ENCODE data around the gene CTLA4. TPM values are rescaled to one million over a fixed set of nuclear protein-coding genes. Genes with fewer than 3 reads are reported as not detected.
"Not testable (repeated sequence)": the region's sequence is repeated elsewhere in the genome, so short reads cannot be mapped to it uniquely, and the experiment has no call there.

The CTLA4 gene
- total and polyA plus RNA-seq, 9 donors = 0.14 to 1.1 (median 0.41) TPM; not detected in 5

DNA sequence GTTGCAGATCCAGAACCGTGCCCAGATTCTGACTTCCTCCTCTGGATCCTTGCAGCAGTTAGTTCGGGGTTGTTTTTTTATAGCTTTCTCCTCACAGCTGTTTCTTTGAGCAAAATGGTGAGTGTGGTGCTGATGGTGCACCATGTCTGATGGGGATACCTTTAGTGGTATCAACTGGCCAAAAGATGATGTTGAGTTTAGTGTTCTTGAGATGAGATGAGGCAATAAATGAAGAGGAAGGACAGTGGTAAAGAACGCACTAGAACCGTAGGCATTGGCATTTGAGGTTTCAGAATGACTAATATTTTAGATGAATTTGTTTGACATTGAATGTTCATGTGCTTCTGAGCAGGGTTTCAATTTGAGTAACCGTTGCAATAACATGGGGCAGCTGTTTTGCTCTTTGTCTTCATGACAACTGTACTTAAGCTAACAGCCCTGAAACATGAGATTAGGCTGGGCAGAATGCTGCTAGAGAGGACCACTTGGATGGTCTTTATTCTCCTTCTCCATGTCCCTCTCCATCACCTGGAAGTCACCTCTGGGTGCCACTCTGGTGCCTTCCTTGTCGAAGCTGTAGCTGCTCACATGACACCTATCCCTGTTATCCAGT, 3.9 kb downstream of the CTLA4 start:
- Histone ChIP-seq H3K36me3 (ENCODE audit: control insufficient read depth, insufficient read depth, low read length) (no peaks in the 10 kb centered on the region), H3K27ac (ENCODE audit: low read length) (no peak overlapping the region)

DNA sequence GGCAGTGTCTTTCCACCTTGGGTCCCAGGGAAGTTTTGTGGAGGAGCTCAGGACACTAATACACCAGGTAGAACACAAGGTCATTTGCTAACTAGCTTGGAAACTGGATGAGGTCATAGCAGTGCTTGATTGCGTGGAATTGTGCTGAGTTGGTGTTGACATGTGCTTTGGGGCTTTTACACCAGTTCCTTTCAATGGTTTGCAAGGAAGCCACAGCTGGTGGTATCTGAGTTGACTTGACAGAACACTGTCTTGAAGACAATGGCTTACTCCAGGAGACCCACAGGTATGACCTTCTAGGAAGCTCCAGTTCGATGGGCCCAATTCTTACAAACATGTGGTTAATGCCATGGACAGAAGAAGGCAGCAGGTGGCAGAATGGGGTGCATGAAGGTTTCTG, 5.9 kb downstream of the CTLA4 start:
- H3K27me3 ChIP-seq (ENCODE audit: control insufficient read depth, insufficient read depth, low read length) = no peaks in the 10 kb centered on the region
- no peak overlapping the region for H3K4me3 ChIP-seq (ENCODE audit: low read length)
- peaks cover 2% of the 10 kb centered on the region for H3K4me1 ChIP-seq (ENCODE audit: control insufficient read depth, insufficient read depth, low read length)
- DNase-seq = no peak
- H3K27ac ChIP-seq (ENCODE audit: low read length) = no peak overlapping the region
- no peaks in the 10 kb centered on the region for H3K9me3 ChIP-seq (replicated peaks; ENCODE audit: control insufficient read depth, low read depth, low read length)
- no peaks in the 10 kb centered on the region for H3K36me3 ChIP-seq (ENCODE audit: control insufficient read depth, insufficient read depth, low read length)
- 78% methylated on average over 1 of the region's 2 CpGs for WGBS (ENCODE audit: insufficient coverage)

More for the DNA sequence above, 3.9 kb downstream of the CTLA4 start:
- Histone ChIP-seq H3K4me3 (ENCODE audit: low read length) (no peak overlapping the region), H3K4me1 (ENCODE audit: control insufficient read depth, insufficient read depth, low read length) (peaks cover 2% of the 10 kb centered on the region), H3K9me3 (replicated peaks; ENCODE audit: control insufficient read depth, low read depth, low read length) (no peaks in the 10 kb centered on the region), H3K27me3 (ENCODE audit: control insufficient read depth, insufficient read depth, low read length) (no peaks in the 10 kb centered on the region)
- 74% methylated on average over 4 of the region's 6 CpGs for WGBS (ENCODE audit: insufficient coverage)
- peak; percentile 30 for DNase-seq

DNA sequence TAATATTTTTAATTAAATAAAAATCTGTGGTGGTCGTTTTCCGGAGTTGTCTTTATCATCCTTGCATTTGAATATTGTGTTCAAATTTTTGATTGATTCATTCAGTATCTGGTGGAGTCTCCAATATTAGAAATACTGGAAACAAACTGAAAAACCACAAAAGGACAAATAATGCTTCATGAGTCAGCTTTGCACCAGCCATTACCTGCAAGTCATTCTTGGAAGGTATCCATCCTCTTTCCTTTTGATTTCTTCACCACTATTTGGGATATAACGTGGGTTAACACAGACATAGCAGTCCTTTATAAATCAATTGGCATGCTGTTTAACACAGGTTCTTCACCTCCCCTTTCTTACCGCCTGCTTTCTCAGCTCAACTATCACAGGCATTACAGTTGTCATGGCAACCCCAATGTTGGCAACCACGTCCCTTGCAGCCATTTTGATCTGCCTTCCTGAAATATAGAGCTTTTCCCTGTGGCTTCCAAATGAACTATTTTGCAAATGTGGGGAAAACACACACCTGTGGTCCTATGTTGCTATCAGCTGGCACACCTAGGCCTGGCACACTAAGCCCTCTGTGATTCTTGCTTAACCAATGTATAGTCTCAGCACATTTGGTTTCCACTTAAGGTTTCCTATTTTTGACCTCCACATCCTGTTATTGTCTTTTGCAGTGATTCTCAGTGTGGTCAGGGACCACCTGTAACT, 6.5 kb downstream of the CTLA4 start:
- no peaks in the 10 kb centered on the region for H3K36me3 ChIP-seq (ENCODE audit: control insufficient read depth, insufficient read depth, low read length)
- no peaks in the 10 kb centered on the region for H3K27me3 ChIP-seq (ENCODE audit: control insufficient read depth, insufficient read depth, low read length)
- DNase-seq = no peak
- 71% methylated on average over 1 of the region's 5 CpGs for WGBS (ENCODE audit: insufficient coverage)
- no peak overlapping the region for H3K27ac ChIP-seq (ENCODE audit: low read length)
- no peaks in the 10 kb centered on the region for H3K9me3 ChIP-seq (replicated peaks; ENCODE audit: control insufficient read depth, low read depth, low read length)
- H3K4me3 ChIP-seq (ENCODE audit: low read length) = no peak overlapping the region
- peaks cover 2% of the 10 kb centered on the region for H3K4me1 ChIP-seq (ENCODE audit: control insufficient read depth, insufficient read depth, low read length)

DNA sequence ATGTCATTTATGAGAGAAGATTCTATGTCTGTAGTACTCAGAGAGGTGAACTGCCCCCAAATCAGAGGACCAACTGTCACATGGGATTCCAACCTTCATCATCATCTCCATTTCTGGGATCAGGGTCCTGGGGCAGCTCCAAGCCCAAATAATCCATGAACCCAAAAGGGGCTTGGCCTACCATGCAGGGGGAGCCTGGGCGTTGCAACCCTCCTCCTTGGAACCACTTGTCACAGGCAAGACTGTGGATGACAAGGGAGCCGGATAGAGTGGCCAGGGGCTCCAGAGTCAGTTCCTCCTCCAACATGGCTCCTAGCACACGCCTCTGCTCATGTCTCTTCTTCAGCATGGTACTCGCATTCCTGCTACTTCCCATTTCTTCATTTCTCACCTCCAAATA, 7.9 kb downstream of the CTLA4 start:
- Histone ChIP-seq H3K4me1 (ENCODE audit: control insufficient read depth, insufficient read depth, low read length) (no peaks in the 10 kb centered on the region), H3K27me3 (ENCODE audit: control insufficient read depth, insufficient read depth, low read length) (no peaks in the 10 kb centered on the region), H3K9me3 (replicated peaks; ENCODE audit: control insufficient read depth, low read depth, low read length) (no peaks in the 10 kb centered on the region), H3K4me3 (ENCODE audit: low read length) (no peak overlapping the region), H3K27ac (ENCODE audit: low read length) (no peak overlapping the region), H3K36me3 (ENCODE audit: control insufficient read depth, insufficient read depth, low read length) (no peaks in the 10 kb centered on the region)
- no peak for DNase-seq
- 92% methylated on average over 4 of the region's 4 CpGs for WGBS (ENCODE audit: insufficient coverage)

DNA sequence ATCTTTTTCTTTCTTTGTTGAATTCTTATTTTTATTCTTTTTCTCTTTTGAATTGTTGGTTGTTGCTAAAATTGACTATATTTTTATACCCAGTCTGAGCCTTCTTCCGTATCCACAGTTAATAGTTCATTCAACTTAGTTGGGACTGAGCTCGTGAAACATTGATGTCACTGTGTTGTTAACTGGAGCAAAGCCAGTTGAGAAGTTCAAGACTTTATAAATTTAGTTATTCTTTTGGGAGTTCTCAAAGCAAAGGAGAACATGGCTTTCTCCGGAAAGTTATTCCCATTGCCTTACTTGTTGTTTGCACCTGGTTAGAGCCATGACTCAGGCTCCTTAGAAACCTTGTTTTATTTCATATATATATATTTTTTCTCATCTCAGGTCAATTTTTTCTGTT, 8.8 kb downstream of the CTLA4 start:
- no CpG with 5 or more reads among the region's 3 CpGs for WGBS (ENCODE audit: insufficient coverage)
- Histone ChIP-seq H3K27ac (ENCODE audit: low read length) (no peak overlapping the region), H3K36me3 (ENCODE audit: control insufficient read depth, insufficient read depth, low read length) (no peaks in the 10 kb centered on the region), H3K9me3 (replicated peaks; ENCODE audit: control insufficient read depth, low read depth, low read length) (no peaks in the 10 kb centered on the region), H3K27me3 (ENCODE audit: control insufficient read depth, insufficient read depth, low read length) (no peaks in the 10 kb centered on the region), H3K4me1 (ENCODE audit: control insufficient read depth, insufficient read depth, low read length) (no peaks in the 10 kb centered on the region), H3K4me3 (ENCODE audit: low read length) (no peak overlapping the region)
- DNase-seq = peak; percentile 82

DNA sequence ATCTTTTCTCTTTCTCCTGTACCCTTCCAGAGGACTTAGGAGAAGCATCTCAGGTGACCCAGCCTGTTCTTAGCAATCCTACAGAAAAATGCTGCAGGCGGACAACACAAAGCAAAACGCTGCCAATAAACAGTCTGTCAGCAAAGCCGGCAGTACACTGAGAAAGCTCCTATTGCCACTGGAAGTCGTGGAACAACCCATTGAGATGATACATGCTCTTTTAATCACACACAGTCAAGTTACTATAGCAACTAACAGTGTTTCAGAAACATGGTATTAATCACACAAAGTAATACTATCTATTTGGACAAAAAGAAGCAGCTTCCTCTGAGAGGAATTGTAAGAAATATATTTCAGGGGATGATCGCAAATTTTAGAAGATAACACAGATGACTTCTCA, 10.5 kb downstream of the CTLA4 start:
- 12% methylated on average over 4 of the region's 5 CpGs for WGBS (ENCODE audit: insufficient coverage)
- no peaks in the 10 kb centered on the region for H3K36me3 ChIP-seq (ENCODE audit: control insufficient read depth, insufficient read depth, low read length)
- no peak overlapping the region for H3K4me3 ChIP-seq (ENCODE audit: low read length)
- H3K4me1 ChIP-seq (ENCODE audit: control insufficient read depth, insufficient read depth, low read length) = peaks cover 4% of the 10 kb centered on the region
- H3K27ac ChIP-seq (ENCODE audit: low read length) = no peak overlapping the region
- no peaks in the 10 kb centered on the region for H3K9me3 ChIP-seq (replicated peaks; ENCODE audit: control insufficient read depth, low read depth, low read length)
- peak; percentile 59 for DNase-seq
- no peaks in the 10 kb centered on the region for H3K27me3 ChIP-seq (ENCODE audit: control insufficient read depth, insufficient read depth, low read length)

DNA sequence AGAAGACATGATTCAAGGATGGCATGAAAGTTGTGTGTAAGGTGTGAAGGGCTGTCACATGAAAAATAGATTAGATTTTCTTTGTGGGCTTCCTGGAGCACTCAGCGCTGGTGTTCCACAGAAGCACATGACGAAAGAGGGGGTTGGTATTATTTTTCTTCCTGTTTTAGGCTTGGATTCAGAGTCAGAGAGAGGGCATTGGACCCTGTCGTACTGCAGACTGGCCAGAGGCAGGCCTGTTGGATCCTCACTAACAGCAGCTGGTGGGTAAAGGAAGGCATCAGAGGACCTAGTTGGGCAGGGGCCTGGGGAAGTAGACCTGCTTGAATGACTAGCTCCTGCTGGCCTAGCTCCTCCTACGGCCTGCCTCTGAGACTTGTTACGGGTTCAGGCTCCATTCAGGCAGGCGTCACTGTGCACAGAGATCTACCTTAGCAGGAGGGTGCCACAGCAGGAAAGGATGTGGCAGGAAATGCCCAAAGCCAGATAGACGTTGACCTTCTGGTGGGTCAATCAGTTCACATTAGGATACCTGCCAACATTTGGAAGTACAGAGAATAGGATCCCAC, 13.1 kb downstream of the CTLA4 start:
- Histone ChIP-seq H3K4me3 (ENCODE audit: low read length) (no peak overlapping the region), H3K27ac (ENCODE audit: low read length) (no peak overlapping the region)
- 85% methylated on average over 7 of the region's 7 CpGs for WGBS (ENCODE audit: insufficient coverage)

DNA sequence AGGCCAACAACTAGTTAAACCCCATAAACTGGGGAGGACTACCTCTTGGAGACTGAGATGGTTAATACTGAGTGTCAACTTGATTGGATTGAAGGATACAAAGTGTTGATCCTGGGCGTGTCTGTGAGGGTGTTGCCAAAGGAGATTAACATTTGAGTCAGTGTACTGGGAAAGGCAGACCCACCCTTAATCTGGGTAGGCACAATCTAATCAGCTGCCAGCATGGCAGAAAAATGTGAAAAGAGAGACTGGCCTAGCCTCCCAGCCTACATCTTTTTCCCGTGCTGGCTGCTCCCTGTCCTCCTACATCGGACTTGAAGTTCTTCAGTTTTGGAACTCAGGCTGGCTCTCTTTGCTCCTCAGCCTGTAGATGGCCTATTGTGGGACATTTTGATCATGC, 13.6 kb downstream of the CTLA4 start:
- H3K4me1 ChIP-seq (ENCODE audit: control insufficient read depth, insufficient read depth, low read length); DNase-seq; H3K9me3 ChIP-seq (replicated peaks; ENCODE audit: control insufficient read depth, low read depth, low read length); H3K27ac ChIP-seq (ENCODE audit: low read length); H3K36me3 ChIP-seq (ENCODE audit: control insufficient read depth, insufficient read depth, low read length); H3K4me3 ChIP-seq (ENCODE audit: low read length); H3K27me3 ChIP-seq (ENCODE audit: control insufficient read depth, insufficient read depth, low read length): not testable (repeated sequence)
- WGBS (ENCODE audit: insufficient coverage) = 95% methylated on average over 2 of the region's 3 CpGs

More for the DNA sequence above, 13.1 kb downstream of the CTLA4 start:
- DNase-seq = peak; percentile 41
- Histone ChIP-seq H3K9me3 (replicated peaks; ENCODE audit: control insufficient read depth, low read depth, low read length) (no peaks in the 10 kb centered on the region), H3K4me1 (ENCODE audit: control insufficient read depth, insufficient read depth, low read length) (peaks cover 6% of the 10 kb centered on the region), H3K27me3 (ENCODE audit: control insufficient read depth, insufficient read depth, low read length) (no peaks in the 10 kb centered on the region), H3K36me3 (ENCODE audit: control insufficient read depth, insufficient read depth, low read length) (no peaks in the 10 kb centered on the region)

DNA sequence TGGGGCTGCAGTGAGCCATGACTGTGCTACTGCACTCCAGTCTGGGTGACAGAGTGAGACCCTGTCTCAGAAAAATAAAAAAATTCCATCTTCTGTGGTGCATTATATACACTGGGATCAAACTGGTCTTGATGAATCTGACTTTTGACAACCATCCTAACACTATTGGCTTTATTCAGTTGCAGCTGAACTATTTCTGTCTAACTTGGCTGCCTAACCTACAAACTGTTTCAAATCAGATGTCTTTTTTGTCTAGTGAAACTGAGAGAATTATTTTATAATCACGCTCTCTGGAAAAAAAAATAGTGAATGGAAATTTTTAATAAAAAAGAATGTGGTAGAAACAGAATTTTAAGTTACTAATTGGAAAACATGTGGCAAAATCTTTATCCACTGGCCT, 15.0 kb downstream of the CTLA4 start:
- no peaks in the 10 kb centered on the region for H3K9me3 ChIP-seq (replicated peaks; ENCODE audit: control insufficient read depth, low read depth, low read length)
- no peaks in the 10 kb centered on the region for H3K27me3 ChIP-seq (ENCODE audit: control insufficient read depth, insufficient read depth, low read length)
- DNase-seq = peak; percentile 72
- WGBS (ENCODE audit: insufficient coverage) = no CpG with 5 or more reads among the region's 1 CpG
- no peak overlapping the region for H3K4me3 ChIP-seq (ENCODE audit: low read length)
- no peaks in the 10 kb centered on the region for H3K36me3 ChIP-seq (ENCODE audit: control insufficient read depth, insufficient read depth, low read length)
- no peak overlapping the region for H3K27ac ChIP-seq (ENCODE audit: low read length)
- peaks cover 8% of the 10 kb centered on the region for H3K4me1 ChIP-seq (ENCODE audit: control insufficient read depth, insufficient read depth, low read length)

DNA sequence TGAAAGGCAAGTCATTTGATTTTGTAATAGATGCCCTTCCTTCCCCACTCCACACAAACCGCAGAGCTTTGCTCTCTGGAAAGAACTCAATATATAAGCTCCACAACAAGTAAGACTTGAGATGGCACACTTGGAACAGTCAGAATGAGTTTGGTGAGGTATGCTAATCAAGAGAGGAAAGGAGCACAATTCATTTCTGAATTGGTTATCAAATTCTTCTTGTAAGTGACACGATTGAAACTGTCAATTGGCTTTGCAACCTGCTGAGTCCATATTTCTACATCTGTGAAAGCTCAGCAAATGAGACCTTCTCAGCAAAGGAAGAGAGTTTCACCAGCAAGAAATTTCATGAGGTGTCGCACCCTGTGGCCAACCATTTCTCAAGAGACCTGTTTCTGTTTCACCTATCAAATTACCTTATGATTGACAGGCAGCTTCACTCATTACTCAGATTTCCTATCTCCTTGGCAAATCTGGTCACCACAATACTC, 19.1 kb downstream of the CTLA4 start:
- H3K4me3 ChIP-seq (ENCODE audit: low read length) = no peak overlapping the region
- no peak for DNase-seq
- H3K27ac ChIP-seq (ENCODE audit: low read length) = peak overlapping the region; percentile 57
- WGBS (ENCODE audit: insufficient coverage) = 96% methylated on average over 2 of the region's 3 CpGs
- no peaks in the 10 kb centered on the region for H3K27me3 ChIP-seq (ENCODE audit: control insufficient read depth, insufficient read depth, low read length)
- H3K9me3 ChIP-seq (replicated peaks; ENCODE audit: control insufficient read depth, low read depth, low read length) = no peaks in the 10 kb centered on the region
- H3K36me3 ChIP-seq (ENCODE audit: control insufficient read depth, insufficient read depth, low read length) = no peaks in the 10 kb centered on the region
- H3K4me1 ChIP-seq (ENCODE audit: control insufficient read depth, insufficient read depth, low read length) = peaks cover 12% of the 10 kb centered on the region

All from muscle of leg (tissue), 11 donors.